Colonic mucosa (tissue), 4 donors: ENCODE results near the gene MARCHF10. TPM values are rescaled to one million over a fixed set of nuclear protein-coding genes. Genes with fewer than 3 reads are reported as not detected.
"Not testable (repeated sequence)": the region's sequence is repeated elsewhere in the genome, so short reads cannot be mapped to it uniquely, and the experiment has no call there.

Source experiments
- DNase-seq: peaks from one replicate; pipeline ENCODE4 v3.0.0-alpha.2; 2020
- H3K27ac ChIP-seq: fragments of 200-600 bp; one replicate; pipeline ENCODE4 v1.8.0; 2021
- H3K27me3 ChIP-seq: fragments of 200-600 bp; one replicate; pipeline ENCODE4 v1.8.0; 2021
- H3K36me3 ChIP-seq: fragments of 200-600 bp; one replicate; pipeline ENCODE4 v1.8.0; 2021
- H3K4me1 ChIP-seq: fragments of 200-600 bp; one replicate; pipeline ENCODE4 v1.8.0; 2021; ENCODE audit warnings: mild to moderate bottlenecking
- H3K4me3 ChIP-seq: fragments of 200-600 bp; one replicate; pipeline ENCODE4 v1.8.0; 2021
- H3K9ac ChIP-seq, 2 donors: one replicate each; pipeline ENCODE4 v1.7.0; 2013; ENCODE audit warnings: control low read depth in 2 of 2, low read depth in 2 of 2, low read length in 2 of 2
- H3K9me3 ChIP-seq: fragments of 200-600 bp; one replicate; pipeline ENCODE4 v1.8.0; 2021
- CTCF ChIP-seq: fragments of 200-600 bp; IDR thresholded peaks from one replicate; pipeline ENCODE4 v1.8.0; 2022; ENCODE audit warnings: antibody characterized with exemption, mild to moderate bottlenecking
- intact Hi-C: fragments of 100-400 bp; cut with DNase I; formaldehyde crosslinking; loops from one replicate; pipeline ENCODE4 v1.14.1; 2022
- total RNA-seq, 2 donors: library from RNA; stranded (reverse); fragmentation: NEBNext Ultra II Directional in 1 of 2; extraction: Animal tissue kit (Norgen Biotek cat#: 25700) in 1 of 2; gene quantifications; one replicate each; pipeline ENCODE4 v1.2.1, GENCODE V29; 2021
- donor health status: healthy.
- donor health status: DM: no; HTN: no; CAD: no.
- donor health status: DM: no; HTN: no; CAD: no.

Gene MARCHF10
- total RNA-seq, 2 donors from 2014 or later = not detected

- H3K9me3 ChIP-seq = no peaks in the 10 kb centered on the region
- no peak overlapping the region for H3K27ac ChIP-seq
- H3K27me3 ChIP-seq = no peaks in the 10 kb centered on the region
- no peak overlapping the region for H3K4me3 ChIP-seq
- no peaks in the 10 kb centered on the region for H3K4me1 ChIP-seq
- H3K9ac ChIP-seq = no peak overlapping the region
- DNase-seq = no peak
- H3K36me3 ChIP-seq = no peaks in the 10 kb centered on the region
- intact Hi-C loops = no loop called here
- TF ChIP-seq CTCF = no peak
Measured at GRCh38 chr17:62832405-62832804, 24.3 kb upstream of the MARCHF10 start.

- H3K36me3 ChIP-seq, H3K27me3 ChIP-seq, H3K27ac ChIP-seq, H3K4me3 ChIP-seq, H3K4me1 ChIP-seq, H3K9me3 ChIP-seq, DNase-seq, H3K9ac ChIP-seq, intact Hi-C loops: not testable (repeated sequence)
Measured at GRCh38 chr17:62831066-62831465, 23.0 kb upstream of the MARCHF10 start.

- intact Hi-C loops = no loop called here
- Histone ChIP-seq H3K4me3 (no peak overlapping the region), H3K36me3 (no peaks in the 10 kb centered on the region), H3K9ac (no peak overlapping the region), H3K9me3 (no peaks in the 10 kb centered on the region), H3K27ac (no peak overlapping the region), H3K4me1 (no peaks in the 10 kb centered on the region), H3K27me3 (no peaks in the 10 kb centered on the region)
- no peak for TF ChIP-seq CTCF
- no peak for DNase-seq
Measured at GRCh38 chr17:62827746-62828485, 19.8 kb upstream of the MARCHF10 start.

GRCh38 chr17:62826956-62827355 lies 18.8 kb upstream of the MARCHF10 start:
- no peaks in the 10 kb centered on the region for H3K27me3 ChIP-seq
- no peaks in the 10 kb centered on the region for H3K36me3 ChIP-seq
- DNase-seq = no peak
- H3K9me3 ChIP-seq = no peaks in the 10 kb centered on the region
- intact Hi-C loops = no loop called here
- no peak overlapping the region for H3K27ac ChIP-seq
- no peak overlapping the region for H3K9ac ChIP-seq
- no peak overlapping the region for H3K4me3 ChIP-seq
- no peak for TF ChIP-seq CTCF
- H3K4me1 ChIP-seq = no peaks in the 10 kb centered on the region

- intact Hi-C loops = no loop called here
- TF ChIP-seq CTCF = no peak
- Histone ChIP-seq H3K4me3 (no peak overlapping the region), H3K27me3 (no peaks in the 10 kb centered on the region), H3K27ac (no peak overlapping the region), H3K9me3 (no peaks in the 10 kb centered on the region), H3K4me1 (no peaks in the 10 kb centered on the region), H3K9ac (no peak overlapping the region), H3K36me3 (no peaks in the 10 kb centered on the region)
- no peak for DNase-seq
Measured at GRCh38 chr17:62825182-62825581, 17.1 kb upstream of the MARCHF10 start.

- H3K36me3 ChIP-seq = no peaks in the 10 kb centered on the region
- H3K27ac ChIP-seq = no peak overlapping the region
- no peak overlapping the region for H3K4me3 ChIP-seq
- intact Hi-C loops = no loop called here
- no peak for TF ChIP-seq CTCF
- no peaks in the 10 kb centered on the region for H3K9me3 ChIP-seq
- no peaks in the 10 kb centered on the region for H3K4me1 ChIP-seq
- no peaks in the 10 kb centered on the region for H3K27me3 ChIP-seq
- no peak overlapping the region for H3K9ac ChIP-seq
- no peak for DNase-seq
Measured at GRCh38 chr17:62824290-62825131, 16.4 kb upstream of the MARCHF10 start.
